ENCODE results near the gene SLC35A5.

DNA sequence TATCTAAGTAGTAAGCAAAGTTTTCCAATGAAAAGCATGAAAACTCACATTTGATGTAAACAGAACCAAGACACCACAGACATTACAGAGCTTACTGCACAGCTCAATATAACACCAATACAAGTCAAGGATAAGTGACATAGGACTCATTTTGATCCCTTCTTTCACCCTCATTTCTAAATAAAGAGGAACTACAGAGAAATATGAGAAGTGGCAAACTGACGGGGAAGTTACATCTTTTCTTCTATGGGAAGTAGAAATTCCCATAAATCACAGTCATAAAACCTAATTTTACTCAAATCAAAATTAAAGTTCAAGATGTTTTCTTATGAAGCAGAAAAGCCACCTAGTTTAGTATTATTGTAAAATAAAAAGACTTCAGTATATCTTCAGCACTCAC lies 3.9 kb upstream of the SLC35A5 start:
- no peak for TF ChIP-seq EZH2 (IDR thresholded peaks at IDR 0.05; ENCODE audit: insufficient read depth, poor library complexity, severe bottlenecking)
- no peak for TF ChIP-seq EZH2phosphoT487 (IDR thresholded peaks at IDR 0.05; ENCODE audit: insufficient read depth, low read depth)
